NCI-H1105 (cell line): Measurements from ENCODE around the gene GALNTL6.

Experiments
- DNase-seq: peaks from one replicate; lab custom pipeline; 2025; lab: John Stamatoyannopoulos, UW

The GALNTL6 gene

GRCh38 chr4:172989984-172990820 lies 1177.0 kb downstream of the GALNTL6 start:
- no peak for DNase-seq

DNA sequence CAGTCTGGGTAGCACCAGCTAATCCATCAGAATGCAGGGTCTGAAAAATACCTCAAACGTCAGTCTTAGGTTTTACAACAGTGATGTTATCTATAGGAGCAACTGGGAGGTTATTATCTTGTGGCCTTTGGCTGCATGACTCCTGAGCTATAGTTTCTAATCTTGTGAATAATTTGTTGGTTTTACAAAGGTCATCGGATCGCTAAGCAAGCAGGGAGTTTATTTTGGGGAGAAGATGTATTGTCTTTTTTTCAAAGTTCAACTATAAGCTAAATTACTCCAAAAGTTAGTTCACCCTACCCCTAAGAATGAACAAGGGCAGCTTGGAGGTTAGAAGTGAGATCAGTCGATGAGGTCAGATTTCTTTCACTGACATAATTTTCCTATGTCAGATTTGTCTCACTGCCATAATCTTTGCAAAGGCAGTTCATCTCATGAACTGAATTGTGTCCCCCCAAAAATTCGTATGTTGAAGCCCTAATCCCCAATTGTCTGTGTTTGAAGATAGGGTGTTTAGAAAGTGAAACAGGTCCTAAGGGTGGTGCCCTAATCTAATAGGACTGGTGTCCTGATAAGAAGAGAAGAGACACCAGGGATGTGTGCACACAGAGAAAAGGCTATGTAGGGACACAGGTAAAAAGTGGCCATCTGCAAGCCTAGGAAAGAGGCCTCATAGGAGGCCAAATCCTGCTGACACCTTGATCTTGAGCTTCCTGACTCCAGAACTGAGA lies 1179.6 kb downstream of the GALNTL6 start:
- no peak for DNase-seq

GRCh38 chr4:172995161-172995560 lies 1182.0 kb downstream of the GALNTL6 start:
- no peak for DNase-seq

DNA sequence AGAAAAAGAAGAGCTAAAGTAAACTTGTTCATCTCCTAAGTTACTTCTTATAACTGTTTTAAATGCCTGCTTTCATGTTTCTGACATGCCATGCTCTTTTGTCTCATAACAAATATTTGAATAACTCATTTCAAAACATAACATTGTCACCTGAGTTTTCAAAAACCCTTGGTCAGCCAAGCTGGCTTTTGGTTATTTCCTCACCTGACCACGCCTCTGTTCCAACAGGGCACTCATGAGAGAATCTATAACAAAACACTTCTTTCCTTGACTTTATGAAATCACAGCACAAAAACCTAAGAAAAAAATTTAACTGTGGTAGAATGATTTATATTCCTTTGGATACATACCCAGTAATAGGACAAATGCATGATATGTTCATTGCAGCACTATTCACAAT lies 1182.5 kb downstream of the GALNTL6 start:
- no peak for DNase-seq

DNA sequence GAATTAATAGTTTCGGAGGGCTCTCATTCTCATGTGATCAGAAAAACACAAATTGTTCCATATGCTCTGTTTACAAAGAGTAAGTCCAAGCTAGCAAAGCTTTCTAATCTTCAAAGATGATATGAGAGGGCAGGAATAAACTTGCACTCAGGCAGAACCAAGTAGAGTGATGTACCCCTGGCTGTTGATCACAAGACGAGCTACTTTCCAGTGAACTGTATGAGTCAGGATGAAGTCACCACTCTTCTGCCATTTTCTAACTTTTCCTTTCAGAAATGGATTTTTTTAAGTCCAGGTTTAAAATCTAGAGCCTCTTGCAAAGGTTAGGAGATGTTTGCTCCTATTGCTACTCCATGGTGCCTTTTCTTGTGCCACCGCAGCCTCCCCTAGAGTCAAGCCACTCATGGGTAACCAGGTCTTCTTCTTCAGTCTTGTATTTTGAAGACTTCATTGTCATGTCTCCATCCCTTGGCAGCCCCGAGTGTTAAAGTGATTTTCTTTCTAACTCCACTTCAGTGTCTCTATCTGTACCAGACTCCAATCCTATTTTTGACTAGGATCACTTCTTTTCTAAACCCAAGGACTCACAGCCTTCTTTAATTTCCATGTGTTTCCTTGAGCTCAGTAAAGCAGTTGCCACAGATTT lies 1183.5 kb downstream of the GALNTL6 start:
- no peak for DNase-seq

- DNase-seq: no peak
Observed at GRCh38 chr4:172997217-172997609, 1184.0 kb downstream of the GALNTL6 start.

DNA sequence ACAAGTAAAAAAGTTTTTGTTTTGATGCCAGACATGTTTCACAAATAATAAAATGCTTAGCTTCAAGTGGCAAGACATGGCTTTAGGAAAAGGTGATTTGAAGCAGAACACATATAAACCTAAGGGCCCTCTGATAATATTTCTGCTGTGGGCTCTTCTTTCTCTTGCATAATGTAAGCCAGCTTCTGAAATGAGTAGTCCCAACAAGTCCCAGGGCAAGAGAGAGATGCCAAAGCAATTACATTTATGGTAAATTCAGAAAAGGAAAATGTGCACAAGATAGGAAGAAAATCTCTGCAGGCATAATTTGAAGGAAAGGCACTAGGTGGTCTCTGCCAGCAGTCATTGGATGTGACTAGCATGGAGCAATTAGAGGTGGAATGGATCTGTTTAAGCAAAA lies 1184.7 kb downstream of the GALNTL6 start:
- no peak for DNase-seq

- DNase-seq: no peak
Observed at GRCh38 chr4:172998527-172999469, 1185.6 kb downstream of the GALNTL6 start.

GRCh38 chr4:173001571-173001970 lies 1188.4 kb downstream of the GALNTL6 start:
- DNase-seq: no peak

DNA sequence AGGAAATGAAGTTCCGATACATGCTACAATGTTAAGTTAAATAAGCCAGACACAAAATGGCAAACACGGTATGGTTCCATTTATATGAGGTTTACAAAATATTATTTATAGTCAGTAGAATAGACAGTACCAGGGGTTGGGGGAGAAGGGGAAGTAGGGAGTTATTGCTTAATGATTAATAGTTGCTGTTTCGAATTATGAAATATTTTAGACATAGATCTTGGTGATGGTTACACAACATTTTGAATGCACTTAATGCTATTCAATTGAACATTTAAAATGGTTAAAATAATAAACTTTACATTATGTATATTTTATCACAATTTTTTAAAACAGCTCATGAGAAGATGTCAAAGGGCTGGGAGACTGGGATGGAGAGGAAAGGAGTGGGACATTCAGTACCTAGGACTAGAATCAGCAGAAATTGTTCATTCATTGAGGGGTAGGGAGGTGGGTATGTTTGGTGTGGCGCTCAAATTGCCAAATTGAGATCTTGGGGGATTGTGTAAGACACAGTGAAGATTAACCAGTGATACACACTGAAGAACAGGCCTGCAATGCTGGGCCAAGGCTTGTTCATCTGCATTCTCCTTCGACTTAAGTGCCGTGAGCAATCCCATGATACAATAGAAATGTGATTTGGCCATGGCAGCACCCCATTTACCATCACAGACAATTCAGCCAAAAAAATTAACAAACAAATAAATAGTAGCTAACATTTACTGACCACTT lies 1189.8 kb downstream of the GALNTL6 start:
- no peak for DNase-seq

DNA sequence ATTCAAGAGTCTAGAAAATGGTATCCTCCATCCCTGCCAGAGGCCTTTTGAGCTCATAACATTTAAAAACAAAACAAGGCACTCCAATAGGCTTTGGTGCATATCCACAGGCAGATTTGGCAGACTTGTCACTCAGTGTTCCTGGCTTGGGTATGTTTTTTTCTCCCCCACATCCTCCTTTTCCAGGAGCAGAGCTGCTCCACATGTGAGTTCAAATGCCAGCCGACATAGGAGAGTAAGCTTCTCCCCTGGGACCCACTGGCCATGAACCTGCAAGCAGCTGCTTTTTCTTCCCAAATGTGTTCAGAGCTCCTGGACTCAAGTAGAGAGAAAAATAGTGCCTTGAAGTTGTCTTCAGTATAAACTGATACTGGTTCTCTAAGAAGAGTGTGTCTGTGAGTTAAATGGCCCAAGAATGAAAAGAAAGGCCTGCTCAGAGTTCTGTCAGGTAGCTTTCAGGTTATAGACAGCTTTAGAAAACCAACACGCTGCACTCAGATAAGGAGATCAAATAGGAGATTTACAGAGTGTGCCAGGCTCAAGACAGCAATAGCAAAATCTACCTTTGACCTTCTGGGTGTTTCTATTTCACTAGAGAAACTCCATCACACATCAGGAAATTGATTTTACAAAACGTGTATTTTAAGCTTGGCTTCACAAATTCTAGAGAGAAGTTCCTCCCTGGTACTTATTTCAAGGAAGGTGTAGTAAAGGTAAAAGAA lies 1192.9 kb downstream of the GALNTL6 start:
- DNase-seq: peak; percentile 3

GRCh38 chr4:173008436-173008835 lies 1195.2 kb downstream of the GALNTL6 start:
- DNase-seq: no peak

DNA sequence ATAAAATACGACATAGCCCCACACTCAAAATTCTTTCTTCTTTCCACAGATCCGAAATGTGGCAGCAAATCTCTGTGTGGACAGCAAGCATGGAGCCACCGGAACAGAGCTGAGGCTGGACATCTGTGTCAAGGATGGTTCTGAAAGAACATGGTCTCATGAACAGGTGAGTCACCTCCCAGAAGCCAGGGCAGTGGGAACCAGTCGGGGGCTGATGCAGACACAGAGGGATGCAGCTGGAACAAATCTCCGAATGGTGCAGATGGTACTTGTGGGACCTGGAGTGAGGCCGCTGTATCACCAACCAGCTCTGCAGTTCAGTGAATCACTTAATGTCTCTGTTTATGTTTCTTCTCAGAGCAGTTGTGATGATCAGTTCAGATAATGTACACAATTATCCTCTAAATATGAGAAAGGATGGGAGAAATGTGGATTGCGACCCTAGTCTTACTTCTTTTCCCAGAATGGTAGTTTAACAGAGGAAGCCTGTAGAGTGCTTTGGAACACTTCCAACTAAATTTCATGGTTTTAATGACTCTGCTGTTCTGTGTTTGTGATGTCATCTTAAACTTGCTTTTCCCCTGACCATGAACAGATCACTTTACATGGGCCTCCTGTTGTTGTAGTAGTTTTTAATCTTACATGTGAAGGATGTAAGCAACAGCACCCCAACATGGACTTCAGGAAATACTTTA lies 1196.1 kb downstream of the GALNTL6 start:
- no peak for DNase-seq

- no peak for DNase-seq
Observed at GRCh38 chr4:173012608-173013007, 1199.4 kb downstream of the GALNTL6 start.

GRCh38 chr4:173013232-173013930 lies 1200.2 kb downstream of the GALNTL6 start:
- peak; percentile 7 for DNase-seq

DNA sequence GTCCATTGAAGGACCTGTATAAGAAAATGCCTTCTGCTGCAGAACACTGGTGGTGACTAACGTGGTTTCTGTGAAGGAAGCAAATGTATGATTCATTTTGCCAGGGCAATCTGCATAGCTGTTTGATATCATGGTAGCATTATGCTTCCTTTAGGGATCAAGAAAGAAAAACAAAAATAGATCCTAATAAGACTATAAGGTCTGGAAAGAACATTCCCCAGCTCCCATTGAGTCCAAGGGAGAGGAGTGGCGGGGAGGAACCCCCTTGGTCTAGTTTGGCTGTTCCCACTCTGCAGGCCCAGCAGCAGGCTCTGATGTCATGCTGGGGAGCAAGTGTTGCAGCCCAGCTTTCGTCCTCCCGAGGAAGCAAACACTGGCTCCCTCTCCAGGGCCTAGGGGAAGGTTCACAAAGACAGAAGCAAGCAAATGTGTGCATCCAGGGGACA lies 1200.9 kb downstream of the GALNTL6 start:
- no peak for DNase-seq

DNA sequence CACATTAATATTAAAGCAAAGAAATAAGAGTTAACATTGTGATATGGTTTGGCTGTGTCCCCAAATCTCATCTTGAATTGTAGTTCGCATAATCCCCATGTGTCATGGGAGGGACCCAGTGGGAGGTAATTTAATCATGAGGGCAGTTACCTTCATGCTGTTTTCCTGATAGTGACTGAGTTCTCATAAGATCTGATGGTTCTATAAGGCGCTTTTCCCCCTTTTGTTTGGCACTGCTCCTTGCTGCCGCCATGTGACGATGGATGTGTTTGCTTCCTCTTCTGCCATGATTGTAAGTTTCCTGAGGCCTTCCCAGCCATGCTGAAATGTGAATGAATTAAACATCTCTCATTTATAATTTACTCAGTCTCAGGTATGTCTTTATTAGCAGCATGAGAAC lies 1201.6 kb downstream of the GALNTL6 start:
- no peak for DNase-seq

GRCh38 chr4:173017802-173018201 lies 1204.6 kb downstream of the GALNTL6 start:
- DNase-seq: no peak

DNA sequence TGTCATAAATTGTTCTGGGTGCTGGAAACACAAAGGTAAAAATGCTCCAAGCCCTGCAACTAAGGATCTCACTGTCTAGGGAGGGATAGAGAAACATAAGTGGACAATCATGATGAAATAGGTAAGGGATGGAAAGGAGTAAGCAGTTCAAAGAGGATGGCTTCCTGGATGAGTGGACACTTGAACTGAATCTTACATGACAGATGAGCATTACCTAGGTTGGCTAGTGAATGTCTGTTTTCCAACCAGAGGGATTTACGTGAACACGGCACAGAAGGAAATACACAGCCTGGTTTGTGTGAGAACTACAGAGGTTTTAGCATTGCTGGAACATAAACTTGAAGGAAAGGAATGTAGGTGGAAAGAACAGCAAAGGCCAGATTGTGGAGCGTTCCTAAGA lies 1205.2 kb downstream of the GALNTL6 start:
- DNase-seq: no peak
